ENCODE measurements around the gene SETD7.
"Not testable (repeated sequence)": the region's sequence is repeated elsewhere in the genome, so short reads cannot be mapped to it uniquely, and the experiment has no call there.

SETD7 gene

GRCh38 chr4:139461022-139461628 lies 94.9 kb downstream of the SETD7 start:
- no peak for DNase-seq

- no peak for DNase-seq
Observed at GRCh38 chr4:139460565-139460964, 95.5 kb downstream of the SETD7 start.

- no peak for DNase-seq
Observed at GRCh38 chr4:139458999-139459398, 97.0 kb downstream of the SETD7 start.

GRCh38 chr4:139458543-139458942 lies 97.5 kb downstream of the SETD7 start:
- peak in 1 of 2 experiments; percentile 39 for DNase-seq

- peak in 1 of 2 experiments; percentile 18 for DNase-seq
Observed at GRCh38 chr4:139457318-139457717, 98.7 kb downstream of the SETD7 start.

- DNase-seq: peak in 1 of 2 experiments; percentile 1
Observed at GRCh38 chr4:139455126-139455538, 100.9 kb downstream of the SETD7 start.

GRCh38 chr4:139454111-139455045 lies 101.6 kb downstream of the SETD7 start, which contains the start of gene RAB33B:
Gene RAB33B, plus strand, starts transcription at chr4:139454121. Its CDS starts 75 bp downstream, at chr4:139454196.
- DNase-seq: peak in 1 of 2 experiments; percentile 37

GRCh38 chr4:139453371-139454110 lies 102.5 kb downstream of the SETD7 start:
- DNase-seq: peak; percentile 93

- peak; percentile 35 to 75 for DNase-seq
Observed at GRCh38 chr4:139453041-139453370, 103.0 kb downstream of the SETD7 start.

- DNase-seq: no peak
Observed at GRCh38 chr4:139451997-139452396, 104.0 kb downstream of the SETD7 start.

GRCh38 chr4:139450586-139450985 lies 105.4 kb downstream of the SETD7 start:
- DNase-seq: no peak

GRCh38 chr4:139447078-139447477 lies 108.9 kb downstream of the SETD7 start:
- DNase-seq: not testable (repeated sequence)

All from NCI-H2081 (cell line).